Measurements from ENCODE around the gene NCAM2. TPM values are rescaled to one million over a fixed set of nuclear protein-coding genes. Genes with fewer than 3 reads are reported as not detected.

Gene NCAM2
- total and polyA plus RNA-seq, 11 donors = 0.19 to 4.3 (median 2.9) TPM

DNA sequence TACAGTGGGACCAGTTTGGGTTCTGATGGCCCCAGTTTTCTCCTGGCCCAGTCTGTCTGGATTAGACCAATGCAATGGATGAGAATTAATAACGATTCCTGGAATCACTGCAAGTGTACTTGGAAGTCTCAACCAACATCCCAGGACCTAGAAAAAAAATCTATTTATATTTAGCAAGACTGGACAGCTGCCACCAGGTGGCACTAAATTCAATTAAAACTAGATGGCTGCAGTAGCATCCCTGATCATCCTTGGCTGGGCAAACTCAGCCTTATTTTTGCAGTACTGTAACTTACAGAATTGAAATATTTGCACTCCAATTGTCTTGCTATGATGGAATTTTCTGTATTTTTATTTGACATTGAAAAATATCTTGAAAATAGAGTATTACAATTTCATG lies 165.7 kb downstream of the NCAM2 start:
- TF ChIP-seq, protein P1, sequence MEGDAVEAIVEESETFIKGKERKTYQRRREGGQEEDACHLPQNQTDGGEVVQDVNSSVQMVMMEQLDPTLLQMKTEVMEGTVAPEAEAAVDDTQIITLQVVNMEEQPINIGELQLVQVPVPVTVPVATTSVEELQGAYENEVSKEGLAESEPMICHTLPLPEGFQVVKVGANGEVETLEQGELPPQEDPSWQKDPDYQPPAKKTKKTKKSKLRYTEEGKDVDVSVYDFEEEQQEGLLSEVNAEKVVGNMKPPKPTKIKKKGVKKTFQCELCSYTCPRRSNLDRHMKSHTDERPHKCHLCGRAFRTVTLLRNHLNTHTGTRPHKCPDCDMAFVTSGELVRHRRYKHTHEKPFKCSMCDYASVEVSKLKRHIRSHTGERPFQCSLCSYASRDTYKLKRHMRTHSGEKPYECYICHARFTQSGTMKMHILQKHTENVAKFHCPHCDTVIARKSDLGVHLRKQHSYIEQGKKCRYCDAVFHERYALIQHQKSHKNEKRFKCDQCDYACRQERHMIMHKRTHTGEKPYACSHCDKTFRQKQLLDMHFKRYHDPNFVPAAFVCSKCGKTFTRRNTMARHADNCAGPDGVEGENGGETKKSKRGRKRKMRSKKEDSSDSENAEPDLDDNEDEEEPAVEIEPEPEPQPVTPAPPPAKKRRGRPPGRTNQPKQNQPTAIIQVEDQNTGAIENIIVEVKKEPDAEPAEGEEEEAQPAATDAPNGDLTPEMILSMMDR (IDR thresholded peaks at IDR 0.05) = peak; percentile 17 to 65 (median 51)
- TF ChIP-seq POLR2A (IDR thresholded peaks at IDR 0.05) = no peak
- peak in 2 of 4 donors; percentile 49 to 69 for ATAC-seq
- H3K4me1 ChIP-seq = peaks cover 0 to 14% (median 2%) of the 10 kb centered on the region in 12 donors
- no peaks in the 10 kb centered on the region for H3K36me3 ChIP-seq
- H3K27me3 ChIP-seq = no peaks in the 10 kb centered on the region
- intact Hi-C loops (cut with DNase I) = loop anchor here in 2 of 10 donors (5.0 to 10.0 kb wide), 2 partner anchors 758 to 761 kb away; no protein-coding TSS in a partner anchor
- H3K27ac ChIP-seq = no peak overlapping the region
- H3K4me3 ChIP-seq = no peak overlapping the region
- 3 to 12% (median 9%) methylated on average over 1 of the region's 1 CpG for WGBS, 4 donors
- DNase-seq = peak in 4 of 5 donors; percentile 29 to 39 (median 34)
- peaks cover 0 to 19% (median 0%) of the 10 kb centered on the region in 12 donors for H3K9me3 ChIP-seq

DNA sequence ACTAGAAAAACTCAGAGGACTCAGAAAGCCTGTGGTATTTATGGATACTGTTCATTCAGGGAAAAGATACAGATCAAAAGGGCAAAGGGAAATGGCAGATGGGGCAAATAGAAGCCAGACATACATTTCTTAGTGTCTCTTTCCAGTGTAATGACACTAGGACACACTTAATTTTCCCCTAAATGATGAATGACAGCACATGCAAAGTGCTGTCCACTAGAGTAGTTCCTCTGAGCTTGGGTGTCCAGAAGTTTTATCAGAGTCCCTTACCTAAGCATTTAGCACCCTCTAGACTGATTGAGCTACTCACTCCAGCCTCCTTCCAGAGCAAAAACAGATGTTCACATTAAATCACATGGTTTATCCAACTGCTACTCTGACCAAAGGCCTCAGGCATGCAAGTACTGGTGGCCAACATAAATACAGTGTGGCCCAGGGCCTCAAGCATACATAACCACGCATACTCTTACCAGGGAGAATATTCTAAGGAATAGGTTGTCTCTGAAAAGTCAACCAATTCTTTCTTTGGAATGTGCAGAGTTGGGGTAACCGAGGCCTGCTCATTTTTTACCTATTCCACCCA lies 166.9 kb downstream of the NCAM2 start:
- 58 to 67% (median 61%) methylated on average over 2 of the region's 2 CpGs for WGBS, 4 donors
- peak overlapping the region in 5 of 12 donors; percentile 4 to 39 (median 35) for H3K27ac ChIP-seq
- ATAC-seq (peak; percentile 77 to 96 (median 90)), DNase-seq (peak in 4 of 5 donors; percentile 11 to 34 (median 24))
- no peak for TF ChIP-seq POLR2A (IDR thresholded peaks at IDR 0.05)
- TF ChIP-seq, protein P1 (IDR thresholded peaks at IDR 0.05) = no peak
- peaks cover 0 to 19% (median 0%) of the 10 kb centered on the region in 12 donors for H3K9me3 ChIP-seq
- H3K27me3 ChIP-seq = no peaks in the 10 kb centered on the region
- H3K36me3 ChIP-seq = no peaks in the 10 kb centered on the region
- intact Hi-C loops (cut with DNase I) = loop anchor here in 1 of 10 donors (10.0 kb wide), 1 partner anchor 760 kb away; no protein-coding TSS in a partner anchor
- no peak overlapping the region for H3K4me3 ChIP-seq
- H3K4me1 ChIP-seq = peaks cover 0 to 14% (median 2%) of the 10 kb centered on the region in 12 donors

DNA sequence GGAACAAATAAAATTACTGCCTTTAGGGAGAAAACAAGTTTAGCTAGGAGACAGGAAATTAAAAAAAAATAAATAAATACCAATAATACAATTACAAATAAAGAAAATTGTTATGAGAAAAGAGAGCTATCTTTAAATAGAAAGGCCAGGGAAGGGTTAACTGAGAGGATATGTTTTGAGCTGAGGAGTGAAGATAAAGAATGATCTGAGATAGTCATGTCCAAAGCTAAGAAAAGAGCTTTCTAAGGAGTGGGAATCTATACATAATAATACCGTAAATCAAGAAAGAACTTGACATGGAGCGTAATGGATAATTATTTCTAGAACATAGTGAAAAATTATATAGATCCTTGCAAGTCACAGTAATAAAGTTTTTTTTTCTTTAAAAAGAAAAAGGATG lies 176.5 kb downstream of the NCAM2 start:
- H3K9me3 ChIP-seq = no peaks in the 10 kb centered on the region
- no peak overlapping the region for H3K4me3 ChIP-seq
- no peak for ATAC-seq
- DNase-seq = no peak
- no peaks in the 10 kb centered on the region for H3K27me3 ChIP-seq
- WGBS, 4 donors = 77 to 85% (median 82%) methylated on average over 2 of the region's 2 CpGs
- H3K36me3 ChIP-seq = no peaks in the 10 kb centered on the region
- H3K4me1 ChIP-seq = no peaks in the 10 kb centered on the region
- TF ChIP-seq, protein P1 (IDR thresholded peaks at IDR 0.05) = no peak
- no peak for TF ChIP-seq POLR2A (IDR thresholded peaks at IDR 0.05)
- intact Hi-C loops (cut with DNase I) = no loop called here
- no peak overlapping the region for H3K27ac ChIP-seq

DNA sequence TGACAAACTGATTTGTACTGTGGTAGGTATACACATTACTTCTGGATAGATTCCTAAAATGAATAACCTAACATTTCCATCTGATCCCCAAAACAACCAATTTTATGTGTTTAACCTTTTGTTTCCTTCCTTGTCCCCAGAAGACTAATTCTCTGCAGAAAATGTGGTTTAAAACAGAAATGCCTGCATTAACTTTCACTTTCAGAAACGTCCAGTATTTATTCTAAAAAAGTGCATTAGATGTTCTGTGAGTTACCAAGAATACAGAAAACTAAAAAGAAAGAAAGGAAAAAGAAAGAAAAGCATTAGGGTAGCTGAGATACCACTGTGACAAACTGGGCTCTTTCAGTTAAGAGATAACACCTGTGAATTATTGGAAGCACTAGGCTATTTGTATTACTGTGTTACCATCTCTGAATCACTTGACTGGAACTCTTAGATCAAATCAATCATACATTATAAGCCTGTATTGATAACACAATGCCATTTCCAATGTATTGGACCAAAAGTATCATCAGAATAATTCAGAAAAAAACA lies 177.7 kb downstream of the NCAM2 start:
- 8 to 22% (median 19%) methylated on average over 1 of the region's 1 CpG for WGBS, 4 donors
- H3K36me3 ChIP-seq = no peaks in the 10 kb centered on the region
- no peaks in the 10 kb centered on the region for H3K27me3 ChIP-seq
- DNase-seq (no peak), ATAC-seq (no peak)
- TF ChIP-seq, protein P1 (IDR thresholded peaks at IDR 0.05) = no peak
- TF ChIP-seq POLR2A (IDR thresholded peaks at IDR 0.05) = no peak
- H3K27ac ChIP-seq = peak overlapping the region in 1 of 12 donors; percentile 39
- peak overlapping the region in 6 of 12 donors; percentile 2 to 48 (median 24) for H3K4me3 ChIP-seq
- H3K9me3 ChIP-seq = no peaks in the 10 kb centered on the region
- intact Hi-C loops (cut with DNase I) = no loop called here
- no peaks in the 10 kb centered on the region for H3K4me1 ChIP-seq

Data from heart left ventricle (tissue), 16 donors.